A549 (cell line): ENCODE measurements around the gene TCP10L. TPM values are rescaled to one million over a fixed set of nuclear protein-coding genes. Genes with fewer than 3 reads are reported as not detected.
"Not testable (repeated sequence)": the region's sequence is repeated elsewhere in the genome, so short reads cannot be mapped to it uniquely, and the experiment has no call there.

Experiments
- ATAC-seq, 2 experiments: fragments of 200-7000 bp in 1 of 2; fragments of >200 bp in 1 of 2; cut with Nextera tagmentation in 1 of 2; cut with Tn5 transposase in 1 of 2; 3 replicates each; pipeline versions ENCODE4 v1.8.0 to v1.9.1; 2018 to 2020; ENCODE audit warnings: mild to moderate bottlenecking in 1 of 2, moderate library complexity in 1 of 2
- CTCF ChIA-PET: fragments of 300-600 bp; sonication (Branson Sonifier 250); formaldehyde crosslinking; extraction: SDS; loops from one replicate; lab custom pipeline; 2021; ENCODE audit warnings: antibody characterized with exemption, inconsistent platforms; lab: Yijun Ruan, JAX
- POLR2A ChIA-PET: fragments of 350-600 bp; formaldehyde crosslinking; extraction: SDS; loops from one replicate; lab custom pipeline; 2021; ENCODE audit warnings: antibody characterized with exemption, inconsistent platforms; lab: Yijun Ruan, JAX
- DNase-seq, 2 experiments: peaks; one replicate each; pipeline versions ENCODE4 v3.0.0 to v3.0.0-alpha.2; 2011 to 2016; ENCODE audit warnings: low read depth in 1 of 2, low spot score in 1 of 2
- FAIRE-seq: peaks from 2 replicates; lab custom pipeline; 2011; peaks lifted over from hg19 to GRCh38; lab: Jason Lieb, UNC
- H3K27ac ChIP-seq, 2 experiments: fragments of >200 bp; sonication (Bioruptor Twin); formaldehyde crosslinking; 3 replicates each; pipeline ENCODE4 v1.5.1; 2016 to 2017
- H3K4me1 ChIP-seq: fragments of >200 bp; sonication (Bioruptor Twin); formaldehyde crosslinking; 3 replicates; pipeline ENCODE4 v1.6.1; 2016
- H3K4me2 ChIP-seq: fragments of >200 bp; sonication (Bioruptor Twin); formaldehyde crosslinking; 3 replicates; pipeline ENCODE4 v1.6.1; 2016
- H3K4me3 ChIP-seq: fragments of >200 bp; sonication (Bioruptor Twin); formaldehyde crosslinking; 3 replicates; pipeline ENCODE4 v1.5.1; 2016
- H3K9me3 ChIP-seq: fragments of >200 bp; sonication (Bioruptor Twin); formaldehyde crosslinking; 3 replicates; pipeline ENCODE4 v1.6.1; 2016
- CBX2 ChIP-seq: fragments of 200-600 bp; sonication (generic); IDR thresholded peaks from 2 replicates; pipeline ENCODE4 v1.6.1; 2016; ENCODE audit warnings: low read depth, mild to moderate bottlenecking, borderline replicate concordance
- EP300 ChIP-seq, 2 experiments: fragments of >200 bp; sonication (Bioruptor Twin); formaldehyde crosslinking; IDR thresholded peaks; 2 replicates in 1 of 2; 3 replicates in 1 of 2; pipeline ENCODE4 v1.6.1; 2016 to 2017
- FOSL2 ChIP-seq, 2 experiments: fragments of 450-650 bp in 1 of 2; fragments of >200 bp in 1 of 2; sonication (Bioruptor Twin) in 1 of 2; formaldehyde crosslinking; IDR thresholded peaks; 2 replicates each; pipeline versions ENCODE4 v1.5.0 to v1.6.1; 2016 to 2020; ENCODE audit warnings: mild to moderate bottlenecking in 1 of 2, moderate library complexity in 1 of 2
- HDAC2 ChIP-seq: fragments of 200-600 bp; sonication (generic); IDR thresholded peaks from 2 replicates; pipeline ENCODE4 v1.6.1; 2016
- HES2 ChIP-seq: fragments of >200 bp; sonication (Bioruptor Twin); formaldehyde crosslinking; IDR thresholded peaks from 2 replicates; pipeline ENCODE4 v1.6.1; 2016
- HEYL ChIP-seq: fragments of 250-450 bp; sonication (Bioruptor Pico); IDR thresholded peaks from 2 replicates; pipeline ENCODE4 v1.8.0; 2021; ENCODE audit warnings: mild to moderate bottlenecking, moderate library complexity
- JUNB ChIP-seq: fragments of >200 bp; sonication (Bioruptor Twin); formaldehyde crosslinking; IDR thresholded peaks from 2 replicates; pipeline ENCODE4 v1.6.1; 2016
- KDM1A ChIP-seq: fragments of 200-600 bp; sonication (generic); IDR thresholded peaks from 2 replicates; pipeline ENCODE4 v1.6.1; 2016; ENCODE audit warnings: low read depth, mild to moderate bottlenecking
- MYC ChIP-seq: IDR thresholded peaks from 2 replicates; pipeline ENCODE4 v1.6.1; 2012; ENCODE audit warnings: mild to moderate bottlenecking, inconsistent platforms, low read length, improper control_type of control experiment, borderline replicate concordance
- NPAS2 ChIP-seq: fragments of 250-450 bp; sonication (Bioruptor Pico); IDR thresholded peaks from 2 replicates; pipeline ENCODE4 v1.8.0; 2022; ENCODE audit warnings: mild to moderate bottlenecking, moderate library complexity, borderline replicate concordance
- PHF8 ChIP-seq: fragments of 200-600 bp; sonication (generic); IDR thresholded peaks from 2 replicates; pipeline ENCODE4 v1.6.1; 2016; ENCODE audit warnings: low read depth, mild to moderate bottlenecking, antibody characterized with exemption, moderate library complexity, borderline replicate concordance
- POLR2AphosphoS2 ChIP-seq: conservative IDR thresholded peaks from 2 replicates; pipeline ENCODE4 v1.6.1; 2012; ENCODE audit warnings: low read length, improper control_type of control experiment, inconsistent platforms
- RCOR1 ChIP-seq: fragments of 150-350 bp; IDR thresholded peaks from 2 replicates; pipeline ENCODE4 v1.6.1; 2014; ENCODE audit warnings: antibody characterized with exemption, low read length, low read depth
- RFX5 ChIP-seq: fragments of 450-650 bp; IDR thresholded peaks from 2 replicates; pipeline ENCODE4 v1.7.1; 2014; ENCODE audit warnings: antibody characterized with exemption, mild to moderate bottlenecking, moderate library complexity
- SMC3 ChIP-seq: fragments of >200 bp; sonication (Bioruptor Twin); formaldehyde crosslinking; IDR thresholded peaks from 3 replicates; pipeline ENCODE4 v1.6.1; 2018; ENCODE audit warnings: inconsistent platforms
- ZC3H11A ChIP-seq: fragments of 450-650 bp; IDR thresholded peaks from 2 replicates; pipeline ENCODE4 v1.6.1; 2014; ENCODE audit warnings: antibody characterized with exemption, mild to moderate bottlenecking
- ZNF302 ChIP-seq: fragments of 250-450 bp; sonication (Bioruptor Pico); IDR thresholded peaks from 2 replicates; pipeline ENCODE4 v1.9.0; 2021; ENCODE audit warnings: inconsistent platforms, mild to moderate bottlenecking, moderate library complexity
- WGBS: methylation state at CpG from one replicate; pipeline ENCODE4 v1.1.6; 2017; ENCODE audit errors: missing lambda C conversion rate; 5-methylcytosine and 5-hydroxymethylcytosine counted together
- polyA plus RNA-seq, 4 experiments: library from polyadenylated mRNA; depleted of rRNA in 3 of 4; stranded (reverse); fragments of >200 nt; fragmentation: RNase III in 1 of 4; extraction: RNeasy Plus Mini Kit Qiagen cat#74134 plus additional on column Dnase treatment in 1 of 4; gene quantifications; 2 replicates in 3 of 4; 3 replicates in 1 of 4; pipeline ENCODE4 v1.2.3, GENCODE V29; 2011 to 2017
- TF ChIP-seq, protein P1 (sequence below): fragments of 150-350 bp; IDR thresholded peaks from 2 replicates; pipeline ENCODE4 v1.6.1; 2014; ENCODE audit warnings: low read depth, mild to moderate bottlenecking, low read length
- TF ChIP-seq, protein P2 (sequence below): fragments of 450-650 bp; IDR thresholded peaks from 2 replicates; pipeline ENCODE4 v1.6.1; 2014; ENCODE audit warnings: antibody characterized with exemption
- TF ChIP-seq, protein P3 (sequence below): IDR thresholded peaks from 2 replicates; pipeline ENCODE4 v1.6.1; 2012; ENCODE audit warnings: low read depth, borderline replicate concordance

The TCP10L gene
- polyA plus RNA-seq, 2 of the 4 experiments (the other 2 are of a cell fraction) = 0.62 to 1.2 TPM

DNA sequence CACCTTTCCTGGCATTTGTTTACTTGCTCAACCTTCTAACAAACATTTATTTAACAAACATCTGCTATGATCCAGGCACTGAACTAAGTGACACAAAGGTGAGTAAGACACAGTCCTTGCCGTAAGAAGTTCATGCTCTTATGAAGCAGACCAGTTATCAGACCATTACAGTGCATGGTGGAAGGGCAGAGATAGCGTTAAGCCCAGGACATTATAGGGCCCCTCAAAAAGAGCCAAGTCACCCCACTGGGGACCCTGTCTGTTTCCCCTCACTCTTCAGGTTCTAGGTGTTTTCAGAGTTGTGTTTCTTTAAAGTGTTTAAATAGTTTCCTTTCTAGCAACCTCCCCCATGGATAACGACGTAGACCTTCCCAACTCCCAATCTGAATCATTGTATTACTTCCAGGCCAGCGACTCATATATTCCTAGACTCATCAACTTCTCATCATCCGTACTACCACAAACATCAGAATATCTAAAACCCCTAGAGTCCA is 39.3 kb downstream of the TCP10L start:
- H3K4me1 ChIP-seq = no peaks in the 10 kb centered on the region
- whole genome bisulfite sequencing = 50% methylated on average over 6 of the region's 6 CpGs
- FAIRE-seq (no peak), DNase-seq (no peak), ATAC-seq (no peak)
- no peaks in the 10 kb centered on the region for H3K9me3 ChIP-seq
- POLR2A ChIA-PET = no interaction called here
- H3K4me2 ChIP-seq = no peak overlapping the region
- H3K4me3 ChIP-seq = no peak overlapping the region
- H3K27ac ChIP-seq = no peak overlapping the region
- CTCF ChIA-PET = interaction anchor here (1.7 kb wide), 1 partner anchor 23 kb away, joined by 5 read pairs; no protein-coding TSS in a partner anchor
- TF ChIP-seq PHF8 = no peak
- no peak for TF ChIP-seq HEYL (CRISPR knock-in tag)
- no peak for TF ChIP-seq JUNB
- no peak for TF ChIP-seq HES2
- no peak for TF ChIP-seq EP300 (IDR thresholded peaks at IDR 0.05)
- no peak for TF ChIP-seq RCOR1
- no peak for TF ChIP-seq ZC3H11A
- no peak for TF ChIP-seq HDAC2
- no peak for TF ChIP-seq ZNF302 (CRISPR knock-in tag)
- TF ChIP-seq POLR2AphosphoS2 = no peak
- no peak for TF ChIP-seq FOSL2 (IDR thresholded peaks at IDR 0.05)
- TF ChIP-seq FOSL2 (CRISPR knock-in tag; IDR thresholded peaks at IDR 0.05) = no peak
- TF ChIP-seq SMC3 = no peak
- TF ChIP-seq MYC = no peak

- no peak overlapping the region for H3K4me2 ChIP-seq
- CTCF ChIA-PET = no interaction called here
- no peak for TF ChIP-seq KDM1A
- TF ChIP-seq RFX5 = no peak
- TF ChIP-seq RCOR1 = no peak
- TF ChIP-seq NPAS2 (CRISPR knock-in tag) = no peak
- TF ChIP-seq, all 56 proteins: peak for 0
- WGBS = 95% methylated on average over 4 of the region's 4 CpGs
- no peak for ATAC-seq
- POLR2A ChIA-PET = no interaction called here
- FAIRE-seq = no peak
- Histone ChIP-seq H3K4me3 (no peak overlapping the region), H3K27ac (no peak overlapping the region), H3K9me3 (no peaks in the 10 kb centered on the region), H3K4me1 (no peaks in the 10 kb centered on the region)
- DNase-seq = no peak
Observed at GRCh38 chr21:32544697-32545096, 40.6 kb downstream of the TCP10L start.

GRCh38 chr21:32543975-32544374 is 41.3 kb downstream of the TCP10L start:
- no peak for FAIRE-seq
- no peak for ATAC-seq
- 93% methylated on average over 3 of the region's 3 CpGs for WGBS

GRCh38 chr21:32543056-32543455 is 42.3 kb downstream of the TCP10L start:
- WGBS = no CpG with 5 or more reads among the region's 2 CpGs
- H3K27ac ChIP-seq, H3K4me1 ChIP-seq, DNase-seq, FAIRE-seq, H3K9me3 ChIP-seq, H3K4me3 ChIP-seq, POLR2A ChIA-PET, H3K4me2 ChIP-seq, ATAC-seq: not testable (repeated sequence)
- CTCF ChIA-PET = interaction anchor here (1.0 kb wide), 1 partner anchor 12 kb away, joined by 3 read pairs; no protein-coding TSS in a partner anchor

More at GRCh38 chr21:32543975-32544374, 41.3 kb downstream of the TCP10L start:
- ChIA-PET CTCF (no interaction called here), POLR2A (no interaction called here)
- H3K27ac ChIP-seq = no peak overlapping the region
- H3K9me3 ChIP-seq = no peaks in the 10 kb centered on the region
- H3K4me1 ChIP-seq = no peaks in the 10 kb centered on the region
- no peak overlapping the region for H3K4me2 ChIP-seq
- TF ChIP-seq POLR2AphosphoS2 (no peak), HEYL (CRISPR knock-in tag) (no peak), HDAC2 (no peak), CBX2 (no peak), EP300 (IDR thresholded peaks at IDR 0.05) (no peak), NPAS2 (CRISPR knock-in tag) (no peak)
- TF ChIP-seq, protein P1, sequence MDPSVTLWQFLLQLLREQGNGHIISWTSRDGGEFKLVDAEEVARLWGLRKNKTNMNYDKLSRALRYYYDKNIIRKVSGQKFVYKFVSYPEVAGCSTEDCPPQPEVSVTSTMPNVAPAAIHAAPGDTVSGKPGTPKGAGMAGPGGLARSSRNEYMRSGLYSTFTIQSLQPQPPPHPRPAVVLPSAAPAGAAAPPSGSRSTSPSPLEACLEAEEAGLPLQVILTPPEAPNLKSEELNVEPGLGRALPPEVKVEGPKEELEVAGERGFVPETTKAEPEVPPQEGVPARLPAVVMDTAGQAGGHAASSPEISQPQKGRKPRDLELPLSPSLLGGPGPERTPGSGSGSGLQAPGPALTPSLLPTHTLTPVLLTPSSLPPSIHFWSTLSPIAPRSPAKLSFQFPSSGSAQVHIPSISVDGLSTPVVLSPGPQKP = no peak
- TF ChIP-seq, protein P2, sequence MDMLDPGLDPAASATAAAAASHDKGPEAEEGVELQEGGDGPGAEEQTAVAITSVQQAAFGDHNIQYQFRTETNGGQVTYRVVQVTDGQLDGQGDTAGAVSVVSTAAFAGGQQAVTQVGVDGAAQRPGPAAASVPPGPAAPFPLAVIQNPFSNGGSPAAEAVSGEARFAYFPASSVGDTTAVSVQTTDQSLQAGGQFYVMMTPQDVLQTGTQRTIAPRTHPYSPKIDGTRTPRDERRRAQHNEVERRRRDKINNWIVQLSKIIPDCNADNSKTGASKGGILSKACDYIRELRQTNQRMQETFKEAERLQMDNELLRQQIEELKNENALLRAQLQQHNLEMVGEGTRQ = no peak
- TF ChIP-seq, protein P3, sequence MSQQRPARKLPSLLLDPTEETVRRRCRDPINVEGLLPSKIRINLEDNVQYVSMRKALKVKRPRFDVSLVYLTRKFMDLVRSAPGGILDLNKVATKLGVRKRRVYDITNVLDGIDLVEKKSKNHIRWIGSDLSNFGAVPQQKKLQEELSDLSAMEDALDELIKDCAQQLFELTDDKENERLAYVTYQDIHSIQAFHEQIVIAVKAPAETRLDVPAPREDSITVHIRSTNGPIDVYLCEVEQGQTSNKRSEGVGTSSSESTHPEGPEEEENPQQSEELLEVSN = no peak
- no peak overlapping the region for H3K4me3 ChIP-seq
- DNase-seq = no peak
